Mesenchymal stem cell (in vitro differentiated cells and primary cell): ENCODE results near the gene MSX1.

ENCODE experiments used
- DNase-seq: peaks from one replicate; pipeline ENCODE4 v3.0.0-alpha.2; 2013
- H2AFZ ChIP-seq: one replicate; pipeline ENCODE4 v1.6.1; 2013; ENCODE audit warnings: low read depth, mild to moderate bottlenecking, control low read depth, inconsistent platforms, low read length, moderate library complexity
- H2AK5ac ChIP-seq: 2 replicates; pipeline ENCODE4 v1.6.1; 2013; ENCODE audit warnings: low read length, moderate library complexity, mild to moderate bottlenecking, inconsistent platforms; ENCODE audit not compliant: severe bottlenecking
- H2BK120ac ChIP-seq: one replicate; pipeline ENCODE4 v1.6.1; 2013; ENCODE audit warnings: low read depth, mild to moderate bottlenecking, inconsistent platforms, low read length, moderate library complexity
- H2BK12ac ChIP-seq, 2 experiments: one replicate each; pipeline ENCODE4 v1.6.1; 2013; ENCODE audit warnings: inconsistent platforms in 2 of 2, low read length in 2 of 2, mild to moderate bottlenecking in 2 of 2, moderate library complexity in 2 of 2, control low read depth in 1 of 2
- H2BK15ac ChIP-seq: one replicate; pipeline ENCODE4 v1.6.1; 2013; ENCODE audit warnings: mild to moderate bottlenecking, low read depth, inconsistent platforms; ENCODE audit not compliant: poor library complexity, severe bottlenecking
- H2BK5ac ChIP-seq: 2 replicates; pipeline ENCODE4 v1.6.1; 2013; ENCODE audit warnings: low read depth, mild to moderate bottlenecking, low read length, control low read depth, inconsistent platforms; ENCODE audit not compliant: poor library complexity, severe bottlenecking
- H3K14ac ChIP-seq, 2 experiments: one replicate each; pipeline ENCODE4 v1.6.1; 2013; ENCODE audit warnings: inconsistent platforms in 2 of 2, low read length in 2 of 2, control low read depth in 1 of 2, mild to moderate bottlenecking in 1 of 2, moderate library complexity in 1 of 2
- H3K18ac ChIP-seq, 2 experiments: one replicate each; pipeline ENCODE4 v1.6.1; 2013; ENCODE audit warnings: inconsistent platforms in 2 of 2, low read length in 2 of 2, control low read depth in 1 of 2, low read depth in 1 of 2, mild to moderate bottlenecking in 1 of 2
- H3K23ac ChIP-seq, 2 experiments: one replicate each; pipeline ENCODE4 v1.6.1; 2013; ENCODE audit warnings: inconsistent platforms in 2 of 2, low read length in 2 of 2, mild to moderate bottlenecking in 2 of 2, moderate library complexity in 2 of 2, control low read depth in 1 of 2
- H3K27ac ChIP-seq: 2 replicates; pipeline ENCODE4 v1.5.1; 2013; ENCODE audit warnings: mild to moderate bottlenecking, moderate library complexity, low read length, control low read depth, inconsistent platforms; ENCODE audit not compliant: poor library complexity, severe bottlenecking
- H3K27me3 ChIP-seq, 2 experiments: 2 replicates each; pipeline versions ENCODE4 v1.6.1 to v1.7.0; 2013; ENCODE audit warnings: low read length in 2 of 2, mild to moderate bottlenecking in 2 of 2, moderate library complexity in 2 of 2, control low read depth in 1 of 2, inconsistent platforms in 1 of 2; ENCODE audit not compliant: control insufficient read depth in 1 of 2, insufficient read depth in 1 of 2
- H3K36me3 ChIP-seq, 2 experiments: 2 replicates each; pipeline versions ENCODE4 v1.6.1 to v1.7.0; 2013; ENCODE audit warnings: low read length in 2 of 2, control low read depth in 1 of 2, inconsistent platforms in 1 of 2, low read depth in 1 of 2, mild to moderate bottlenecking in 1 of 2; ENCODE audit not compliant: insufficient read depth in 2 of 2, control insufficient read depth in 1 of 2
- H3K4ac ChIP-seq, 2 experiments: one replicate each; pipeline ENCODE4 v1.6.1; 2013; ENCODE audit warnings: inconsistent platforms in 2 of 2, low read length in 2 of 2, mild to moderate bottlenecking in 2 of 2, moderate library complexity in 2 of 2, control low read depth in 1 of 2, low read depth in 1 of 2
- H3K4me1 ChIP-seq: 2 replicates; pipeline ENCODE4 v1.6.1; 2013; ENCODE audit warnings: low read depth, low read length, control low read depth; ENCODE audit not compliant: control insufficient read depth, insufficient read depth
- H3K4me2 ChIP-seq: 2 replicates; pipeline ENCODE4 v1.6.1; 2013; ENCODE audit warnings: low read length, mild to moderate bottlenecking, inconsistent platforms; ENCODE audit not compliant: poor library complexity, severe bottlenecking
- H3K4me3 ChIP-seq, 2 experiments: 2 replicates each; pipeline versions ENCODE4 v1.5.1 to v1.7.0; 2013; ENCODE audit warnings: low read length in 2 of 2, mild to moderate bottlenecking in 2 of 2, control low read depth in 1 of 2, low read depth in 1 of 2; ENCODE audit not compliant: insufficient read depth in 1 of 2
- H3K79me1 ChIP-seq: replicated peaks from 2 replicates; pipeline ENCODE4 v1.6.1; 2013; ENCODE audit warnings: mild to moderate bottlenecking, control low read depth, low read length, inconsistent platforms; ENCODE audit not compliant: poor library complexity, severe bottlenecking
- H3K9ac ChIP-seq: 2 replicates; pipeline ENCODE4 v1.7.0; 2013; ENCODE audit warnings: mild to moderate bottlenecking, low read length, moderate library complexity
- H3K9me3 ChIP-seq: 2 replicates; pipeline ENCODE4 v1.7.0; 2013; ENCODE audit warnings: mild to moderate bottlenecking, low read length; ENCODE audit not compliant: control insufficient read depth
- H4K8ac ChIP-seq: one replicate; pipeline ENCODE4 v1.6.1; 2013; ENCODE audit warnings: inconsistent platforms, mild to moderate bottlenecking, low read length, moderate library complexity
- H4K91ac ChIP-seq: one replicate; pipeline ENCODE4 v1.6.1; 2013; ENCODE audit warnings: mild to moderate bottlenecking, low read length, inconsistent platforms
- WGBS: methylation state at CpG from one replicate; pipeline ENCODE4 v1.1.7; 2013; ENCODE audit warnings: mixed read lengths; 5-methylcytosine and 5-hydroxymethylcytosine counted together

Gene MSX1

GRCh38 chr4:4849524-4850193 is 9.8 kb upstream of the MSX1 start:
- Histone ChIP-seq H3K4me1 (peaks cover 13% of the 10 kb centered on the region), H4K8ac (no peak overlapping the region), H3K4ac (no peak overlapping the region), H4K91ac (no peak overlapping the region), H3K14ac (no peak overlapping the region), H3K9ac (no peak overlapping the region), H3K27ac (no peak overlapping the region), H2AK5ac (no peak overlapping the region), H3K18ac (no peak overlapping the region), H3K79me1 (no peaks in the 10 kb centered on the region), H3K4me3 (no peak overlapping the region), H2BK120ac (no peak overlapping the region), H3K36me3 (no peaks in the 10 kb centered on the region), H2BK12ac (no peak overlapping the region), H3K27me3 (peaks cover 0 to 78% of the 10 kb centered on the region in 2 experiments), H3K9me3 (no peaks in the 10 kb centered on the region), H2AFZ (no peak overlapping the region), H2BK5ac (no peak overlapping the region), H3K4me2 (no peak overlapping the region), H3K23ac (no peak overlapping the region), H2BK15ac (no peak overlapping the region)
- DNase-seq, result no peak
- 90% methylated on average over 9 of the region's 9 CpGs for WGBS

- 96% methylated on average over 12 of the region's 12 CpGs for WGBS
- no peak overlapping the region for H3K27ac ChIP-seq
- H3K9ac ChIP-seq, result no peak overlapping the region
- H2BK5ac ChIP-seq, result no peak overlapping the region
- no peaks in the 10 kb centered on the region for H3K36me3 ChIP-seq
- H4K91ac ChIP-seq, result no peak overlapping the region
- H2AFZ ChIP-seq, result no peak overlapping the region
- peaks cover 0 to 85% of the 10 kb centered on the region in 2 experiments for H3K27me3 ChIP-seq
- no peak overlapping the region for H4K8ac ChIP-seq
- no peak overlapping the region for H3K18ac ChIP-seq
- no peak overlapping the region for H2BK120ac ChIP-seq
- no peak overlapping the region for H2BK15ac ChIP-seq
- H3K4me2 ChIP-seq, result no peak overlapping the region
- no peaks in the 10 kb centered on the region for H3K9me3 ChIP-seq
- H2BK12ac ChIP-seq, result no peak overlapping the region
- no peak overlapping the region for H3K4ac ChIP-seq
- DNase-seq, result no peak
- no peak overlapping the region for H2AK5ac ChIP-seq
- H3K79me1 ChIP-seq, result no peaks in the 10 kb centered on the region
- H3K4me3 ChIP-seq, result no peak overlapping the region
- H3K23ac ChIP-seq, result no peak overlapping the region
- no peak overlapping the region for H3K14ac ChIP-seq
- peaks cover 18% of the 10 kb centered on the region for H3K4me1 ChIP-seq
Measured at GRCh38 chr4:4851081-4851480, 8.4 kb upstream of the MSX1 start.

- Histone ChIP-seq H2AFZ (no peak overlapping the region), H2BK5ac (no peak overlapping the region), H3K27ac (no peak overlapping the region), H3K9ac (peak overlapping the region; percentile 90), H3K9me3 (no peaks in the 10 kb centered on the region), H3K23ac (no peak overlapping the region), H3K18ac (no peak overlapping the region), H4K8ac (no peak overlapping the region), H3K4me2 (no peak overlapping the region), H3K4ac (no peak overlapping the region), H2BK120ac (no peak overlapping the region), H3K4me3 (peak overlapping the region in 1 of 2 experiments; percentile 82), H4K91ac (no peak overlapping the region), H3K36me3 (no peaks in the 10 kb centered on the region), H2BK15ac (no peak overlapping the region), H2BK12ac (peak overlapping the region in 1 of 2 experiments; percentile 15), H3K79me1 (no peaks in the 10 kb centered on the region), H3K4me1 (peaks cover 23% of the 10 kb centered on the region), H2AK5ac (no peak overlapping the region), H3K14ac (no peak overlapping the region), H3K27me3 (peaks cover 4 to 84% of the 10 kb centered on the region in 2 experiments)
- no peak for DNase-seq
- WGBS, result 93% methylated on average over 3 of the region's 7 CpGs
Measured at GRCh38 chr4:4851906-4852305, 7.6 kb upstream of the MSX1 start.

DNA sequence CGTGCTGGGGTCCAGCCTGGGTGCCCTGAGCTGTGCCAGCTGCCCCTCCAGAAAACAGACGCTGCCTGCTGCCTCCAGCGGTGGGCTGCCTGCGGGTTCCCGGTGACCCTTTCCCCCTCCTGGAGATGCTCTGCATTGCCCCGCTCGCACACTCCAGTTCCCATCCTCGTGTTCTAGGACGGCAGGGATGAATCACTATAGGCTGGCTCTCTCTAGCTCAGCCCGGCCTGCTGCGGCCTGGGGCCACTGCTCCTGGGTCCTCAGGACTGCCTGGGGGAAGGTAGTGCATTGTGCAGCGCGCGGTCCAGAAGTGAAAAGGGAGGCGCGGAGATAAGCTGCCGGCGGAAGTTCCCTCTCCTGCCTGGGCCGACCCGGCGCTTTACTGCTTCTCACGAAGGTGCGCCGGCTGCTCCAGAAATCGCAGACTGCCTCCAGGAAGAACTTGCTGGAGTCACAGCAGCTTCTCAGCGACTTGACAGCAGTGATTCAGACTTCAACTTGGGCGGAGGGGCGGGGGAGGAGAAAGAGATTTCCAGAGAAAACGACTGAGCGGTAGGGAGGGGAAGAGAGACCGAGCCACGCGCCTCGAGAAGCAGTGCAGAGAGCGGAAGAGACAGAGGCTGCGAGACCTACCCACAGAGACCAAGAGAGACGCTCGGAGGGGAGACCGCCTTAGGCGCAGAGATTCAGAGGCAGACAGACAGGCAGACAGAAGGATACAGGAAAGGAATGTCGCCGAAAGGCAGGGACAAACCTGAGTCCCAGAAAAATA is 6.7 kb upstream of the MSX1 start:
- WGBS, result 2% methylated on average over 39 of the region's 42 CpGs
- H3K14ac ChIP-seq, result no peak overlapping the region
- H2BK120ac ChIP-seq, result no peak overlapping the region
- H2BK5ac ChIP-seq, result no peak overlapping the region
- no peaks in the 10 kb centered on the region for H3K9me3 ChIP-seq
- peak overlapping the region in 1 of 2 experiments; percentile 14 for H3K18ac ChIP-seq
- no peaks in the 10 kb centered on the region for H3K79me1 ChIP-seq
- H3K4me1 ChIP-seq, result peaks cover 25% of the 10 kb centered on the region
- peak overlapping the region in 1 of 2 experiments; percentile 82 for H3K4me3 ChIP-seq
- no peak overlapping the region for H3K23ac ChIP-seq
- H3K27ac ChIP-seq, result no peak overlapping the region
- peak overlapping the region in 1 of 2 experiments; percentile 27 for H3K4ac ChIP-seq
- no peak overlapping the region for H2BK12ac ChIP-seq
- no peak overlapping the region for H2BK15ac ChIP-seq
- peak overlapping the region; percentile 55 for H2AFZ ChIP-seq
- H3K4me2 ChIP-seq, result peak overlapping the region; percentile 52
- DNase-seq, result peak; percentile 83
- peaks cover 11 to 88% of the 10 kb centered on the region in 2 experiments for H3K27me3 ChIP-seq
- no peak overlapping the region for H4K8ac ChIP-seq
- no peak overlapping the region for H4K91ac ChIP-seq
- H2AK5ac ChIP-seq, result no peak overlapping the region
- no peaks in the 10 kb centered on the region for H3K36me3 ChIP-seq
- peak overlapping the region; percentile 90 for H3K9ac ChIP-seq
